Right hindlimb (tissue), 1 donor: ENCODE measurements around the gene HYDIN.
"Not testable (repeated sequence)": the region's sequence is repeated elsewhere in the genome, so short reads cannot be mapped to it uniquely, and the experiment has no call there.

Source experiments
- DNase-seq: peaks from one replicate; pipeline ENCODE4 v3.0.0-alpha.2; 2018

The HYDIN gene

GRCh38 chr16:71218306-71218963 is 12.1 kb downstream of the HYDIN start:
- no peak for DNase-seq

- DNase-seq: no peak
Observed at GRCh38 chr16:71217506-71217905, 13.0 kb downstream of the HYDIN start.

- no peak for DNase-seq
Observed at GRCh38 chr16:71216714-71217113, 13.8 kb downstream of the HYDIN start.

- DNase-seq: no peak
Observed at GRCh38 chr16:71214746-71215381, 15.7 kb downstream of the HYDIN start.

GRCh38 chr16:71205482-71206131 is 24.9 kb downstream of the HYDIN start:
- DNase-seq: no peak

- no peak for DNase-seq
Observed at GRCh38 chr16:71203631-71204030, 26.9 kb downstream of the HYDIN start.

- DNase-seq: no peak
Observed at GRCh38 chr16:71201556-71201955, 29.0 kb downstream of the HYDIN start.

GRCh38 chr16:71201054-71201453 is 29.5 kb downstream of the HYDIN start:
- no peak for DNase-seq

- DNase-seq: no peak
Observed at GRCh38 chr16:71198408-71198807, 32.1 kb downstream of the HYDIN start.

- no peak for DNase-seq
Observed at GRCh38 chr16:71192387-71192786, 38.1 kb downstream of the HYDIN start.

GRCh38 chr16:71188956-71189712 is 41.4 kb downstream of the HYDIN start:
- DNase-seq: no peak

GRCh38 chr16:71185347-71185746 is 45.2 kb downstream of the HYDIN start:
- DNase-seq: no peak

GRCh38 chr16:71179569-71179968 is 51.0 kb downstream of the HYDIN start:
- DNase-seq: no peak

- DNase-seq: no peak
Observed at GRCh38 chr16:71172481-71173207, 57.9 kb downstream of the HYDIN start.

GRCh38 chr16:71161007-71161406 is 69.5 kb downstream of the HYDIN start:
- not testable (repeated sequence) for DNase-seq

GRCh38 chr16:71157278-71157677 is 73.2 kb downstream of the HYDIN start:
- not testable (repeated sequence) for DNase-seq

GRCh38 chr16:71153329-71153728 is 77.2 kb downstream of the HYDIN start:
- not testable (repeated sequence) for DNase-seq

- DNase-seq: not testable (repeated sequence)
Observed at GRCh38 chr16:71151654-71152053, 78.9 kb downstream of the HYDIN start.

- not testable (repeated sequence) for DNase-seq
Observed at GRCh38 chr16:71143246-71143645, 87.3 kb downstream of the HYDIN start.

- not testable (repeated sequence) for DNase-seq
Observed at GRCh38 chr16:71110565-71110964, 120.0 kb downstream of the HYDIN start.

- not testable (repeated sequence) for DNase-seq
Observed at GRCh38 chr16:71109656-71110208, 120.8 kb downstream of the HYDIN start.

- DNase-seq: not testable (repeated sequence)
Observed at GRCh38 chr16:71105881-71106280, 124.6 kb downstream of the HYDIN start.
